A549 (cell line): ENCODE measurements around the gene POLD2. TPM values are rescaled to one million over a fixed set of nuclear protein-coding genes. Genes with fewer than 3 reads are reported as not detected.

Source experiments
- ATAC-seq, 2 experiments: fragments of 200-7000 bp in 1 of 2; fragments of >200 bp in 1 of 2; cut with Nextera tagmentation in 1 of 2; cut with Tn5 transposase in 1 of 2; 3 replicates each; pipeline versions ENCODE4 v1.8.0 to v1.9.1; 2018 to 2020; ENCODE audit warnings: mild to moderate bottlenecking in 1 of 2, moderate library complexity in 1 of 2
- CTCF ChIA-PET: fragments of 300-600 bp; sonication (Branson Sonifier 250); formaldehyde crosslinking; extraction: SDS; loops from one replicate; lab custom pipeline; 2021; ENCODE audit warnings: antibody characterized with exemption, inconsistent platforms; lab: Yijun Ruan, JAX
- POLR2A ChIA-PET: fragments of 350-600 bp; formaldehyde crosslinking; extraction: SDS; loops from one replicate; lab custom pipeline; 2021; ENCODE audit warnings: antibody characterized with exemption, inconsistent platforms; lab: Yijun Ruan, JAX
- DNase-seq, 2 experiments: peaks; one replicate each; pipeline versions ENCODE4 v3.0.0 to v3.0.0-alpha.2; 2011 to 2016; ENCODE audit warnings: low read depth in 1 of 2, low spot score in 1 of 2
- FAIRE-seq: peaks from 2 replicates; lab custom pipeline; 2011; peaks lifted over from hg19 to GRCh38; lab: Jason Lieb, UNC
- H3K27ac ChIP-seq, 2 experiments: fragments of >200 bp; sonication (Bioruptor Twin); formaldehyde crosslinking; 3 replicates each; pipeline ENCODE4 v1.5.1; 2016 to 2017
- H3K4me1 ChIP-seq: fragments of >200 bp; sonication (Bioruptor Twin); formaldehyde crosslinking; 3 replicates; pipeline ENCODE4 v1.6.1; 2016
- H3K4me2 ChIP-seq: fragments of >200 bp; sonication (Bioruptor Twin); formaldehyde crosslinking; 3 replicates; pipeline ENCODE4 v1.6.1; 2016
- H3K4me3 ChIP-seq: fragments of >200 bp; sonication (Bioruptor Twin); formaldehyde crosslinking; 3 replicates; pipeline ENCODE4 v1.5.1; 2016
- H3K9me3 ChIP-seq: fragments of >200 bp; sonication (Bioruptor Twin); formaldehyde crosslinking; 3 replicates; pipeline ENCODE4 v1.6.1; 2016
- CTCF ChIP-seq: fragments of >200 bp; sonication (Bioruptor Twin); formaldehyde crosslinking; IDR thresholded peaks from 3 replicates; pipeline ENCODE4 v1.5.1; 2016
- E2F6 ChIP-seq: IDR thresholded peaks from 2 replicates; pipeline ENCODE4 v1.6.1; 2012; ENCODE audit warnings: low read depth, borderline replicate concordance
- EP300 ChIP-seq, 2 experiments: fragments of >200 bp; sonication (Bioruptor Twin); formaldehyde crosslinking; IDR thresholded peaks; 2 replicates in 1 of 2; 3 replicates in 1 of 2; pipeline ENCODE4 v1.6.1; 2016 to 2017
- FOSL2 ChIP-seq, 2 experiments: fragments of 450-650 bp in 1 of 2; fragments of >200 bp in 1 of 2; sonication (Bioruptor Twin) in 1 of 2; formaldehyde crosslinking; IDR thresholded peaks; 2 replicates each; pipeline versions ENCODE4 v1.5.0 to v1.6.1; 2016 to 2020; ENCODE audit warnings: mild to moderate bottlenecking in 1 of 2, moderate library complexity in 1 of 2
- FOXS1 ChIP-seq: fragments of 250-450 bp; sonication (Bioruptor Pico); IDR thresholded peaks from 2 replicates; pipeline ENCODE4 v1.5.0; 2020; ENCODE audit warnings: mild to moderate bottlenecking, moderate library complexity
- HES2 ChIP-seq: fragments of >200 bp; sonication (Bioruptor Twin); formaldehyde crosslinking; IDR thresholded peaks from 2 replicates; pipeline ENCODE4 v1.6.1; 2016
- HEYL ChIP-seq: fragments of 250-450 bp; sonication (Bioruptor Pico); IDR thresholded peaks from 2 replicates; pipeline ENCODE4 v1.8.0; 2021; ENCODE audit warnings: mild to moderate bottlenecking, moderate library complexity
- HMGXB4 ChIP-seq: fragments of 250-450 bp; sonication (Bioruptor Pico); IDR thresholded peaks from 2 replicates; pipeline ENCODE4 v1.5.0; 2021; ENCODE audit warnings: mild to moderate bottlenecking, moderate library complexity, borderline replicate concordance
- HOXA7 ChIP-seq: fragments of 250-450 bp; sonication (Bioruptor Pico); IDR thresholded peaks from 2 replicates; pipeline ENCODE4 v1.5.0; 2020; ENCODE audit warnings: mild to moderate bottlenecking, moderate library complexity
- HOXB13 ChIP-seq: fragments of 250-450 bp; sonication (Bioruptor Pico); IDR thresholded peaks from 2 replicates; pipeline ENCODE4 v1.5.0; 2020; ENCODE audit warnings: low read depth, mild to moderate bottlenecking, moderate library complexity
- HOXB5 ChIP-seq: fragments of 250-450 bp; sonication (Bioruptor Pico); IDR thresholded peaks from 2 replicates; pipeline ENCODE4 v1.5.0; 2020; ENCODE audit warnings: mild to moderate bottlenecking, moderate library complexity
- KDM1A ChIP-seq: fragments of 200-600 bp; sonication (generic); IDR thresholded peaks from 2 replicates; pipeline ENCODE4 v1.6.1; 2016; ENCODE audit warnings: low read depth, mild to moderate bottlenecking
- MAZ ChIP-seq: fragments of 150-350 bp; IDR thresholded peaks from 2 replicates; pipeline ENCODE4 v1.6.1; 2014; ENCODE audit warnings: antibody characterized with exemption, low read depth, low read length, borderline replicate concordance
- NPAS2 ChIP-seq: fragments of 250-450 bp; sonication (Bioruptor Pico); IDR thresholded peaks from 2 replicates; pipeline ENCODE4 v1.8.0; 2022; ENCODE audit warnings: mild to moderate bottlenecking, moderate library complexity, borderline replicate concordance
- RAD21 ChIP-seq, 2 experiments: fragments of >200 bp in 1 of 2; sonication (Bioruptor Twin) in 1 of 2; formaldehyde crosslinking in 1 of 2; IDR thresholded peaks in 1 of 2; conservative IDR thresholded peaks in 1 of 2; 2 replicates in 1 of 2; 3 replicates in 1 of 2; pipeline ENCODE4 v1.6.1; 2012 to 2018; ENCODE audit warnings: inconsistent platforms in 1 of 2
- RCOR1 ChIP-seq: fragments of 150-350 bp; IDR thresholded peaks from 2 replicates; pipeline ENCODE4 v1.6.1; 2014; ENCODE audit warnings: antibody characterized with exemption, low read length, low read depth
- RNF2 ChIP-seq: fragments of 200-600 bp; sonication (generic); IDR thresholded peaks from 2 replicates; pipeline ENCODE4 v1.6.1; 2016; ENCODE audit warnings: low read depth, mild to moderate bottlenecking, antibody characterized with exemption, moderate library complexity, borderline replicate concordance
- SREBF2 ChIP-seq: fragments of 450-650 bp; IDR thresholded peaks from 2 replicates; pipeline ENCODE4 v1.6.1; 2014; ENCODE audit warnings: mild to moderate bottlenecking, moderate library complexity
- ZC3H11A ChIP-seq: fragments of 450-650 bp; IDR thresholded peaks from 2 replicates; pipeline ENCODE4 v1.6.1; 2014; ENCODE audit warnings: antibody characterized with exemption, mild to moderate bottlenecking
- WGBS: methylation state at CpG from one replicate; pipeline ENCODE4 v1.1.6; 2017; ENCODE audit errors: missing lambda C conversion rate; 5-methylcytosine and 5-hydroxymethylcytosine counted together
- polyA plus RNA-seq, 4 experiments: library from polyadenylated mRNA; depleted of rRNA in 3 of 4; stranded (reverse); fragments of >200 nt; fragmentation: RNase III in 1 of 4; extraction: RNeasy Plus Mini Kit Qiagen cat#74134 plus additional on column Dnase treatment in 1 of 4; gene quantifications; 2 replicates in 3 of 4; 3 replicates in 1 of 4; pipeline ENCODE4 v1.2.3, GENCODE V29; 2011 to 2017
- TF ChIP-seq, protein P1 (sequence below): fragments of 250-450 bp; sonication (Bioruptor Pico); IDR thresholded peaks from 2 replicates; pipeline ENCODE4 v1.5.0; 2020; ENCODE audit warnings: low read depth, mild to moderate bottlenecking, moderate library complexity
- TF ChIP-seq, protein P2 (sequence below): fragments of 450-650 bp; IDR thresholded peaks from 2 replicates; pipeline ENCODE4 v1.6.1; 2014; ENCODE audit warnings: antibody characterized with exemption
- TF ChIP-seq, protein P3 (sequence below): fragments of >200 bp; sonication (Bioruptor Twin); formaldehyde crosslinking; IDR thresholded peaks from 3 replicates; pipeline ENCODE4 v1.6.1; 2016

The POLD2 gene
- polyA plus RNA-seq, 2 of the 4 experiments (the other 2 are of a cell fraction) = 126 to 138 TPM

DNA sequence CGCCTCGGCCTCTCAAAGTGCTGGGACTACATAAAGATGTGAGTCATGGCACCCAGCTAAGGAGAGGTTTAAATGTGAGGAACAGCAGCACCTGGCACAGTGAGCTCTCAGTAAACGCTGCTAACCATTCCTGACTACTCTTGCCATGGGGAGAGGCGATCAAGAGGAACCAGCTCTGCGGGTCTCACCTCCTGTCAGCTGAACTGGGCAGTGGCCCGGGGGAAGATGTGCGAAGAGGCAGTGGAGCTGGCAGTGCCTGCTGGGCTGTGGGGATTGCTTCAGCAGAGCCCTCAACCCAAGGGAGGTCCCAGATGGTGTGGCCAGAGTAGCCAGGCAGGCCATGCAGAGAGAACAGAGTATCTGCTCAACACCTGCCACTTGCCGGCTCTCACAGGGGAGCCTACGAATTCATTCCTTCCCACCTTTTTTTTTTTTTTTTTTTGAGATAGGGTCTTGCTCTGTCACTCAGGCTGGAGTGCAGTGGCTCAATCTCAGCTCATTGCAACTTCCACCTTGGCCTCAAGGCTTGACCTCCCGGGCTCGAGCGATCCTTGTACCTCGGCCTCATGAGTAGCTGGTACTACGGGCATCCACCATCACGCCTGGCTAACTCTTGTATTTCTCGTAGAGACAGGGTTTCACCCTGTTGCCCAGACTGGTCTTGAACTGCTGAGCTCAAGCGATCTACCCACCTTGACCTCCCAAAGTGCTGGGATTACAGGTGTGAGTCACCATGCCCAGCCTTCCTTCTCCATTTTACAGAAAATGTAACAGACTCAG is 47.9 kb downstream of the POLD2 start:
- TF ChIP-seq, protein P1, sequence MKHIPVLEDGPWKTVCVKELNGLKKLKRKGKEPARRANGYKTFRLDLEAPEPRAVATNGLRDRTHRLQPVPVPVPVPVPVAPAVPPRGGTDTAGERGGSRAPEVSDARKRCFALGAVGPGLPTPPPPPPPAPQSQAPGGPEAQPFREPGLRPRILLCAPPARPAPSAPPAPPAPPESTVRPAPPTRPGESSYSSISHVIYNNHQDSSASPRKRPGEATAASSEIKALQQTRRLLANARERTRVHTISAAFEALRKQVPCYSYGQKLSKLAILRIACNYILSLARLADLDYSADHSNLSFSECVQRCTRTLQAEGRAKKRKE = no peak
- TF ChIP-seq HOXB13 (CRISPR knock-in tag) (no peak), ZC3H11A (no peak), EP300 (IDR thresholded peaks at IDR 0.05) (no peak), RNF2 (no peak), E2F6 (no peak), CTCF (no peak)
- ATAC-seq = no peak
- no peak for FAIRE-seq
- ChIA-PET POLR2A (no interaction called here), CTCF (interaction anchor here (0.7 to 1.8 kb wide), 8 partner anchors 8 to 165 kb away, joined by 3 to 8 read pairs (median 4); no protein-coding TSS in a partner anchor)
- DNase-seq = no peak
- H3K27ac ChIP-seq = no peak overlapping the region
- no peaks in the 10 kb centered on the region for H3K9me3 ChIP-seq
- no peak overlapping the region for H3K4me3 ChIP-seq
- 94% methylated on average over 17 of the region's 17 CpGs for WGBS
- no peak overlapping the region for H3K4me2 ChIP-seq
- peaks cover 16% of the 10 kb centered on the region for H3K4me1 ChIP-seq

- Histone ChIP-seq H3K4me2 (no peak overlapping the region), H3K27ac (no peak overlapping the region), H3K4me3 (no peak overlapping the region), H3K9me3 (no peaks in the 10 kb centered on the region)
- no peak for ATAC-seq
- no peak for DNase-seq
- FAIRE-seq = no peak
- POLR2A ChIA-PET = no interaction called here
- 98% methylated on average over 5 of the region's 13 CpGs for WGBS
- TF ChIP-seq FOXS1 (CRISPR knock-in tag) (no peak), CTCF (no peak), NPAS2 (CRISPR knock-in tag) (no peak), HOXA7 (CRISPR knock-in tag) (no peak), E2F6 (no peak), MAZ (no peak), RAD21 (conservative IDR thresholded peaks at IDR 0.05 in 1 of 2, IDR thresholded peaks at IDR 0.05 in 1 of 2) (no peak), RCOR1 (no peak), KDM1A (no peak), ZC3H11A (no peak), HES2 (no peak), FOSL2 (IDR thresholded peaks at IDR 0.05) (no peak), FOSL2 (CRISPR knock-in tag; IDR thresholded peaks at IDR 0.05) (no peak), RNF2 (no peak), HEYL (no peak), SREBF2 (no peak), HOXB5 (CRISPR knock-in tag) (no peak), HMGXB4 (CRISPR knock-in tag) (no peak)
- TF ChIP-seq, protein P2, sequence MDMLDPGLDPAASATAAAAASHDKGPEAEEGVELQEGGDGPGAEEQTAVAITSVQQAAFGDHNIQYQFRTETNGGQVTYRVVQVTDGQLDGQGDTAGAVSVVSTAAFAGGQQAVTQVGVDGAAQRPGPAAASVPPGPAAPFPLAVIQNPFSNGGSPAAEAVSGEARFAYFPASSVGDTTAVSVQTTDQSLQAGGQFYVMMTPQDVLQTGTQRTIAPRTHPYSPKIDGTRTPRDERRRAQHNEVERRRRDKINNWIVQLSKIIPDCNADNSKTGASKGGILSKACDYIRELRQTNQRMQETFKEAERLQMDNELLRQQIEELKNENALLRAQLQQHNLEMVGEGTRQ = no peak
- TF ChIP-seq, protein P3, sequence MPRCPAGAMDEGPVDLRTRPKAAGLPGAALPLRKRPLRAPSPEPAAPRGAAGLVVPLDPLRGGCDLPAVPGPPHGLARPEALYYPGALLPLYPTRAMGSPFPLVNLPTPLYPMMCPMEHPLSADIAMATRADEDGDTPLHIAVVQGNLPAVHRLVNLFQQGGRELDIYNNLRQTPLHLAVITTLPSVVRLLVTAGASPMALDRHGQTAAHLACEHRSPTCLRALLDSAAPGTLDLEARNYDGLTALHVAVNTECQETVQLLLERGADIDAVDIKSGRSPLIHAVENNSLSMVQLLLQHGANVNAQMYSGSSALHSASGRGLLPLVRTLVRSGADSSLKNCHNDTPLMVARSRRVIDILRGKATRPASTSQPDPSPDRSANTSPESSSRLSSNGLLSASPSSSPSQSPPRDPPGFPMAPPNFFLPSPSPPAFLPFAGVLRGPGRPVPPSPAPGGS = no peak
- TF ChIP-seq, all 56 proteins: peak for 0
- CTCF ChIA-PET = interaction anchor here (1.6 to 1.8 kb wide), 2 partner anchors 16 to 55 kb away, joined by 4 to 7 read pairs; no protein-coding TSS in a partner anchor
- peaks cover 16% of the 10 kb centered on the region for H3K4me1 ChIP-seq
Measured at GRCh38 chr7:44074349-44074695, 49.0 kb downstream of the POLD2 start.
